Testis (tissue), 3 donors: Measurements from ENCODE around the gene ZNF778. TPM values are rescaled to one million over a fixed set of nuclear protein-coding genes. Genes with fewer than 3 reads are reported as not detected.
A peak's percentile ranks its signal among the peaks of the same experiment; 100 is the strongest.

Experiments used
- DNase-seq: peaks from one replicate; pipeline ENCODE4 v3.0.0-alpha.2; 2019
- H3K27ac ChIP-seq, 2 donors: fragments of 200-600 bp; sonication (generic); one replicate each; pipeline ENCODE4 v1.5.1; 2019
- H3K27me3 ChIP-seq: fragments of 200-600 bp; sonication (generic); one replicate; pipeline ENCODE4 v1.5.1; 2019
- H3K36me3 ChIP-seq: fragments of 200-600 bp; sonication (generic); one replicate; pipeline ENCODE4 v1.5.1; 2017; ENCODE audit warnings: low read depth; ENCODE audit errors: missing control alignments
- H3K4me1 ChIP-seq: fragments of 200-600 bp; sonication (generic); one replicate; pipeline ENCODE4 v1.5.1; 2019
- H3K4me3 ChIP-seq, 2 donors: fragments of 200-600 bp; sonication (generic); one replicate each; pipeline ENCODE4 v1.5.1; 2017 to 2019
- H3K9me3 ChIP-seq: fragments of 200-600 bp; sonication (generic); one replicate; pipeline ENCODE4 v1.5.1; 2017
- POLR2A ChIP-seq: fragments of 450-650 bp; IDR thresholded peaks from one replicate; pipeline ENCODE4 v1.6.1; 2017; ENCODE audit warnings: antibody characterized with exemption, mild to moderate bottlenecking, moderate library complexity
- WGBS, 2 donors: methylation state at CpG; one replicate each; pipeline ENCODE4 v1.1.5; 2018; 5-methylcytosine and 5-hydroxymethylcytosine counted together
- intact Hi-C: fragments of 100-400 bp; cut with DNase I; formaldehyde crosslinking; loops from one replicate; pipeline ENCODE4 v1.15.1; 2023; ENCODE audit warnings: low total_unique reads
- polyA plus RNA-seq: library from polyadenylated mRNA; stranded (reverse); fragments of 350-450 nt; fragmentation: Illumina TruSeq; extraction: RNeasy Lipid Tissue Mini Kit (QIAGEN cat#74804); gene quantifications from one replicate; pipeline ENCODE4 v1.2.3, GENCODE V29; 2014; ENCODE audit warnings: low read depth, low replicate concordance; ENCODE audit not compliant: insufficient read depth
- total RNA-seq, 2 donors: library from RNA; depleted of rRNA; stranded (reverse); fragments of >200 nt; gene quantifications; one replicate each; pipeline ENCODE4 v1.2.3, GENCODE V29; 2016
- TF ChIP-seq, protein P1 (sequence below), 3 experiments: fragments of 450-650 bp in 2 of 3; fragments of 200-600 bp in 1 of 3; sonication (generic) in 1 of 3; IDR thresholded peaks; one replicate each; pipeline ENCODE4 v1.5.1; 2016 to 2019; ENCODE audit warnings: antibody characterized with exemption in 3 of 3, mild to moderate bottlenecking in 2 of 3, moderate library complexity in 1 of 3

Gene ZNF778
- total and polyA plus RNA-seq, 3 donors from 2014 or later = 21.0 to 32.9 (median 29.8) TPM

DNA sequence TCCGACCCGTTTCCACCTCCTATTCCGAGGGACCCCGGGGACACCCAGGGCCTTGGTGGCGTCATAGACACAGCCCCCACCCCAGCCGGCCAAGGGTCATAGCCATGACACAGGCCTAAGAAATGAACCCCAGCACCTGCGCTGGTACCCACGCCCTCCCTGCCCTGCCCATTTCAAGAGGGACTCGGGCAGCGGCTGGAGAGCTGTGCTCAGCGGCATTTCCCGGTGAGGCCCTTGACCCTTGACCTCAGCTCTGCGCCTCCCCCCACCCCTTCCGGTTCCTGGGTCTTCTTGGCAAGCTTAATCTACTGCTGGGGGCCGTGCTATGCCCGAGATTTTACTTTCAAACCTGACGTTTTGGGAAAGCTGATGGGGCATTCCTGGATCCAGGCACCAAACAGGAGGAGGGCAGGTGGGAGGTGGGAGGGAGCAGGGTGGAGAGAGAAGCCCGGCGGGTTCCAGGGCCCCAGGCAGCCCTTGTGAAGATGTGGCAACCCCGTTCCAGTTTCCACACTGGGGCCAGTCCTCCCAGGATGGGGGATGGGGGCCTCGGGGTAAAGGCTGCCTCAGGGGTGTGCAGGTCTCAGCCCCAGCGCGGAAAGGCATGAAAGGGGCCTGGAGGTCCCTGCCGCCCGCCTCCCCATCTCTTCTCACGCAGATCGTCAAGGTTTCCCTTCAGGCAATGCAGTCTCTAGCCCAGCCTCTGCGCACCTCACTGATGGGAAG, 17.2 kb upstream of the ZNF778 start, which contains the start of gene SLC22A31:
TSS of gene SLC22A31 (minus strand) at position 414 of the 726 bp plus-strand sequence. CDS start at position 378, 36 bp downstream.
- peak within 1 kb of the TSS; percentile 29 to 36 for H3K4me3 ChIP-seq
- no peak within 1 kb of the TSS for H3K27ac ChIP-seq
- DNase-seq = no peak
- intact Hi-C loops = no loop called here
- no peaks in the 10 kb centered on the region for H3K27me3 ChIP-seq
- H3K4me1 ChIP-seq = no peaks in the 10 kb centered on the region
- no peak for TF ChIP-seq POLR2A
- TF ChIP-seq, protein P1, sequence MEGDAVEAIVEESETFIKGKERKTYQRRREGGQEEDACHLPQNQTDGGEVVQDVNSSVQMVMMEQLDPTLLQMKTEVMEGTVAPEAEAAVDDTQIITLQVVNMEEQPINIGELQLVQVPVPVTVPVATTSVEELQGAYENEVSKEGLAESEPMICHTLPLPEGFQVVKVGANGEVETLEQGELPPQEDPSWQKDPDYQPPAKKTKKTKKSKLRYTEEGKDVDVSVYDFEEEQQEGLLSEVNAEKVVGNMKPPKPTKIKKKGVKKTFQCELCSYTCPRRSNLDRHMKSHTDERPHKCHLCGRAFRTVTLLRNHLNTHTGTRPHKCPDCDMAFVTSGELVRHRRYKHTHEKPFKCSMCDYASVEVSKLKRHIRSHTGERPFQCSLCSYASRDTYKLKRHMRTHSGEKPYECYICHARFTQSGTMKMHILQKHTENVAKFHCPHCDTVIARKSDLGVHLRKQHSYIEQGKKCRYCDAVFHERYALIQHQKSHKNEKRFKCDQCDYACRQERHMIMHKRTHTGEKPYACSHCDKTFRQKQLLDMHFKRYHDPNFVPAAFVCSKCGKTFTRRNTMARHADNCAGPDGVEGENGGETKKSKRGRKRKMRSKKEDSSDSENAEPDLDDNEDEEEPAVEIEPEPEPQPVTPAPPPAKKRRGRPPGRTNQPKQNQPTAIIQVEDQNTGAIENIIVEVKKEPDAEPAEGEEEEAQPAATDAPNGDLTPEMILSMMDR (IDR thresholded peaks at IDR 0.05) = no peak
- no peaks in the 10 kb centered on the region for H3K9me3 ChIP-seq
- WGBS, 2 donors = 15% methylated on average over 18 to 28 of the region's 28 CpGs
- H3K36me3 ChIP-seq = no peaks in the 10 kb centered on the region

DNA sequence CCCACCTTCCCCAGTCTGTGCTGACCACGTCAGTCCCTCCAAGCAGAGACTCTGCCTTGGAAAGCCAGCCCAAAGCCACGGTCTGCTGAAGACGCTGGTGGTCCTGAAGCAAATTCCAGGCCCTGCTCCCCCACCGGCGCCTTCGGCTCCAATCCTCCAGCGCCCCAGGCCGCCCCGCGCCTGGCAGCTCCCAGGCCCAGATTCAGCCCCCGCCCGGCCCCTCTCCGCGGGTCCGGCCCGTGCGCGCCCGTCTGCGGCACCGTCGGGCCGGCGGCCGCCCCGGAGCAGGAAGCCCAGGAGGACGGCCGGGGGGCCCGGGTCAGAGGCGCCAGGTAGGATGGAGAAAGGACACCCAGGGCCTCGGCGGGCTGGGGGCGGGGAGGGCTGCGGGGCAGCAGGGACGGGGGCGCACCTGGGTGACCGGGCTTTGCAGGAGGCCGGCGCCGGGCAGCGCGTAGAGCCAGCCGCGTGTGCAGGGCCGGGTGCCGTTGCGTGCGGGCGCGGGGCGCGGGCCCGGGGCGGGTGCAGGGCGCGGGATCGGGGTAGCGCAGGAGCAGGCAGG, 16.6 kb upstream of the ZNF778 start:
- no peaks in the 10 kb centered on the region for H3K4me1 ChIP-seq
- H3K9me3 ChIP-seq = no peaks in the 10 kb centered on the region
- no peaks in the 10 kb centered on the region for H3K27me3 ChIP-seq
- no peak overlapping the region for H3K27ac ChIP-seq
- intact Hi-C loops = no loop called here
- no peaks in the 10 kb centered on the region for H3K36me3 ChIP-seq
- H3K4me3 ChIP-seq = peak overlapping the region in 1 of 2 donors; percentile 29
- DNase-seq = no peak
- WGBS, 2 donors = 1 to 2% methylated on average over 13 to 44 of the region's 58 CpGs
- TF ChIP-seq, protein P1 (IDR thresholded peaks at IDR 0.05) = no peak
- TF ChIP-seq POLR2A = no peak

DNA sequence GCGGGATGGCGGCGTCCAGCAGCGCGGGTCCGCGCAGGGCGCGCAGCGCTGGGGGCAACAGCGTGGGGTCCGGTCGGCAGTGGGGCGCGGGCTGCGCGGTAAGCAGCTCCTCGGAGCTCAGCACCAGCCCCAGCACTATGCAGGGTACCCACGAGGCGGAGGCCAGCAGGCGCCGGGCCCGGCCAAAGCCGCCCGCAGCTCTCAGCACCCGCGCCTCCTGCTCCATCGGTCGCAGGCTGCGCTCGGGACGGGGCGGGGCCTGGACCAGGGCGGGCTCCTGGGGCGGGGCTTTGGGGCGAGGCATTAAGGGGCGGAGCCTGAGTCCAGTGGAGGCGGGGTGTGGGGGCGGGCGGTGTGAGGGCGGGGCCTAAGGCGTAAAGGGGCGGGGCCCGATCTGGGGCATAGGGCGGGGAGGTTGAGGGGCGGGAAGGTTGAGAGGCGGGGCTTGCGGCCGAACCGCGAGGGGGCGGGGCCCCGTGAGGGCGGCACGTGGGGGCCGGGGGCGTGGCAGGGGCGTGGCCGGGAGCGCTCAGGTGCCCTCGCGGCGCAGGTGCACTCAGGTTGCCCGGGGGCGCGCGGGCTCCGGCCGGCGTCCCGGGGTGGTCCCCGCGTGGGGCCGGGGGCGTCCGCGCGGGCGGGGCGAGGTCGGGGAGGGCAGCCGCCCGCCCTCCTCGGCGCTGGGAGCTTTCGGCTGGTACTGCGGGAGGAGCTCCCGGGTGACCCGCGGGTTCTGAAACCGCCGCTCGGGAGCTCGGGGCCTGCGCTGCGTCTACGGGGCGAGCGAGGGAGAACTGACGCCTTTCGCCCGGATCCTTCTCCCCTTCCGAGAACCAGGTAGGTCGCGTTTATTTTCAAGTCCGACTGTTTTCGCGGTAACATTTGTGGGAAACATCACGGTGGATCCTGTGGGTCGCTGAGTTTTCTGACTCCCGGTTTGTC, 15.8 kb upstream of the ZNF778 start:
- no peak for TF ChIP-seq POLR2A
- TF ChIP-seq, protein P1 (IDR thresholded peaks at IDR 0.05) = no peak
- Histone ChIP-seq H3K36me3 (no peaks in the 10 kb centered on the region), H3K4me1 (no peaks in the 10 kb centered on the region), H3K27me3 (no peaks in the 10 kb centered on the region), H3K9me3 (no peaks in the 10 kb centered on the region), H3K27ac (no peak overlapping the region), H3K4me3 (peak overlapping the region; percentile 38 to 41)
- peak; percentile 83 for DNase-seq
- 0 to 7% methylated on average over 3 to 52 of the region's 111 CpGs for WGBS, 2 donors
- intact Hi-C loops = no loop called here

DNA sequence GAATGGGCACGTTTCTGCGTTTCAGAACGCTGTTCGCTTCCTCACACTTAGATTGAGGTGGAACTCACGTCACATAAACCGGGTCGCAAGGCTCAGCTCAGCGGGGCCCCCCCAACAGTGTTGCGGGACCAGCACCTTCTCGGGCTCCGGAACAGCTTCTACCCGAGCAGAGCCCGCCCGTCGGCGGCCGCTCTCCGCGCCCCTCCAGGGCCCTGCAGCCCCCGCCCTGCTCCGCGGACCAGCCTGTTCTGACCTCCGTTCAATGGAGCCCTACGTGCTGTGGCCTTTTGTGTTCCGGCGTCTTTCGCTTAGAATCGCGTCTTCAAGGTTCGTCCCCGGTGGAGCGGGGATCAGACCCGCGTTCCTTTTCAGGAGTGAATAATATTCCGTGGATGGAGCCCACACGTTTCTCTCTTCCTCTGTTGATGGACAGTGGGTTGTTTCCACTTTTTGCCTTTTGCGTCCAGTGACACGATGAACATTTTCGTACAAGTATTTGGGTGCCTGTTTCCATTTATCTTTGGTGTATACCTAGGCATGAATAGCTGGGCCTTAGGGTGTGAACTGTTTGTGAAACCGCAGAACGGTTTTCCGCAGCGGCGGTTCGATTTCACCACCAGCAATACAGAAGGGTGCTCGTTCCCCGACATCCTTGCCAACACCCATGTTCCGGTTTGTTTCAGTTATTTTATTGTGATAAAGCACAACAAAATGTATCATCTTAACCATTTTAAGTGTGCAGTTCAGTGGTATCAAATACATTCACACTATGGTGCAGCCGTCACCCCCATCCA, 14.9 kb upstream of the ZNF778 start:
- Histone ChIP-seq H3K27me3 (no peaks in the 10 kb centered on the region), H3K27ac (no peak overlapping the region), H3K9me3 (no peaks in the 10 kb centered on the region), H3K36me3 (no peaks in the 10 kb centered on the region), H3K4me3 (peak overlapping the region; percentile 38 to 41), H3K4me1 (no peaks in the 10 kb centered on the region)
- intact Hi-C loops = no loop called here
- no peak for DNase-seq
- no peak for TF ChIP-seq POLR2A
- TF ChIP-seq, protein P1 (IDR thresholded peaks at IDR 0.05) = no peak
- WGBS, 2 donors = 37 to 47% methylated on average over 27 to 49 of the region's 49 CpGs
